GM19324 (cell line): ENCODE results near the gene RNU7-1.

Source experiments
- ATAC-seq: cut with Tn5 transposase; IDR thresholded peaks from one replicate; pipeline ENCODE4 v1.9.1; 2021; ENCODE audit warnings: mild to moderate bottlenecking, moderate library complexity; ENCODE audit not compliant: unreplicated experiment, low FRiP score

The RNU7-1 gene

DNA sequence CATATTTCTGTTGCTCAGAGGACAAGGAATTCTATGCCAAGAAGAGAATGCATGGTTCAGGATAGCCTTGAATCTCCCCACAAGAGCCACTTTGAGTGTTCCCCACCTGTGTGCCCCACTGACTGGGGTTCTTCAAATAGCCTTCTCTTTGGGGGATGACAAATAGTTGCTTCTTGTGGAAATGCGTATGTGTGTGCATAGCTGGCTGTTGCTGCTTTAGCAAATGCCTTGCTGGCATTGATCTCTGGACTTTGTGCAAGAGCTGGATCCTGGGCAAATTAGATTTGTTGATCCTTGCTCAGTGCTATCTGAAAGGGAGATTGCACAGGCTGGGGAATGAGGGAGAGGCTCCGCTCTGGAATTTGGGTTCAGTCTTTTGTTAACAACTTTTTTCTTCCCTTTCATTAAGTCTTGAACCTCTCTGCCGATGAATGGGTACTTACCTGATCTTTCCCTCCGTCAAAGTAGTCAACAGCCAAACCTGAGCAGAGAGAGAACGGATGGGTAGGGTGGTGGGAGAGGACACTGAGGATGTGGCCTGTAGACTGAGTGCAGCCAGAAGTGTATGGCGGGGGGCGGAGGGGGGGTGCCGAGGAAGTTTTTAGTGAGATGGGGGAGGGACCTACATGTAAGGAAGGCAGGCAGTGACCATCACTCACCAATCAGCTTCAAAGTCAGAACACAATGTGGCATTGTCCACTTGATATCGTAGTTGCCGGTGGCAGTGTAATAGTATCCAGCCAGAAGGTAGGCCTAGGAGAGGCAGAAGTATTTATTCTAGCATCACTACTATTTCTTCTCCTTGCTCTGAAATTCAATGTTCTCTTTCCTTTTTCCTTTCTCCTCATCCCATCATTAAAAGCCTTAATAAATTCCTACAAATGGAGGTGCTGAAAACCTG is 37.8 kb downstream of the RNU7-1 start:
- no peak for ATAC-seq

DNA sequence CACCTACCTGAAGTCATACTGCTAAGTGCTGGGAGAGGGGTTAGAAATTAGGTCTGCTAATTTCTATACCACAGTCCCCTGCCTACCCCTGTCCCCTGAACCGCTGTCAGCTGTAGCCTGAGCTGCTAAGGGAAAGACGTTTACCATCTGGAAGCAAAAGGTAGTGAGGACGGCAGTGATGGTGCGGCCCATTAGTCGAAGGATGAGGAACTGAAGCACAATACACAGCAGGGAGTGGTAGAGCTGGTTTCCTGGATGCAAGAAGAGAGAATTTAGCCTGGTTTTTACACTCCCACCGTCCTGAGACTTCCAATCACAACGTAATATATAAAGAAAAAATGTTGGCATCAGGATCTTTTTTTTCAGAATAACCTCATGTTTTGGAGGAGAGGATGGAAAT is 38.9 kb downstream of the RNU7-1 start:
- no peak for ATAC-seq

DNA sequence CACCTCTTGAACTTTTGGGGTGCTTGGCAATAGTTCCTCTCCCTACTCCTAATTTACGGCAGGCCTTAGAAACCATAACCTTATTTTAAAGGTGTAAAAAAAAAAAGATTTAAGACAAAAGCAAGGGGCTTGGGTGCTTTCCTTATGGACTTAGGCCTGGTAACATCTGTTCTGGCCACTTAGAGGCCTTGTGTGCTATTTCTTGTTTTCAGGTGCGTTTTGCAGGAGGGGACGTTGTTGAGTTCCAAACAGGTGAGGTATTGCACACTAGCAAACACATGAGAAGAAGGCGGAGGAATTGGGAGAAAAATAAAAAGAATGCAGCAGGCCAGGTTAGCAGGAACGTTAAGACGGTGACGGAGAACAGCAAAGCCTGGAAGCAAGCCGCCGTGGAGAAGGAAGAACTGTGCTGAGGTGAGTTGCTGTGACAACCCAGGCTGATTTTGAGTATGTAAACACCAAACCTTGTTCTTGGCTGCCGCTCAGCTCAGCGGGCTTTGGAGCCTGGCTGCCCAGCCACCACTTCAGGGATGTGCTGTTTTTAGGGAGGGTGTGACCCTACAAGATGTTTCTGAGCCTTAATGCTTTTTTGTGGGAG is 44.4 kb downstream of the RNU7-1 start:
- ATAC-seq, result no peak
